ENCODE results near the gene PNPLA3. TPM values are rescaled to one million over a fixed set of nuclear protein-coding genes. Genes with fewer than 3 reads are reported as not detected.

The PNPLA3 gene
- total RNA-seq, 1 donor from 2014 or later: 18.3 TPM

- Mint-ChIP-seq H3K27me3 (ENCODE audit: unreplicated experiment) (peaks cover 10% of the 10 kb centered on the region), H3K4me3 (ENCODE audit: unreplicated experiment) (no peak overlapping the region), H3K4me1 (ENCODE audit: unreplicated experiment) (no peaks in the 10 kb centered on the region), H3K27ac (ENCODE audit: unreplicated experiment) (no peak overlapping the region), H3K36me3 (ENCODE audit: low read depth, unreplicated experiment) (peaks cover 7% of the 10 kb centered on the region), H3K9me3 (ENCODE audit: unreplicated experiment) (no peaks in the 10 kb centered on the region)
- TF ChIP-seq CTCF (IDR thresholded peaks at IDR 0.05; ENCODE audit: unreplicated experiment): no peak
- no peak for DNase-seq (ENCODE audit: low spot score)
These were observed 13.4 kb upstream of the PNPLA3 start for GRCh38 chr22:43910178-43910695.

GRCh38 chr22:43911351-43911750, 12.3 kb upstream of the PNPLA3 start:
- no peak for DNase-seq (ENCODE audit: low spot score)
- Mint-ChIP-seq H3K36me3 (ENCODE audit: low read depth, unreplicated experiment) (peaks cover 7% of the 10 kb centered on the region), H3K4me3 (ENCODE audit: unreplicated experiment) (peak overlapping the region; percentile 56), H3K27me3 (ENCODE audit: unreplicated experiment) (peaks cover 6% of the 10 kb centered on the region), H3K27ac (ENCODE audit: unreplicated experiment) (no peak overlapping the region), H3K4me1 (ENCODE audit: unreplicated experiment) (no peaks in the 10 kb centered on the region), H3K9me3 (ENCODE audit: unreplicated experiment) (no peaks in the 10 kb centered on the region)
- TF ChIP-seq CTCF (IDR thresholded peaks at IDR 0.05; ENCODE audit: unreplicated experiment): no peak

- TF ChIP-seq CTCF (IDR thresholded peaks at IDR 0.05; ENCODE audit: unreplicated experiment): no peak
- peaks cover 6% of the 10 kb centered on the region for H3K4me1 Mint-ChIP-seq (ENCODE audit: unreplicated experiment)
- no peaks in the 10 kb centered on the region for H3K36me3 Mint-ChIP-seq (ENCODE audit: low read depth, unreplicated experiment)
These were observed 6.1 kb upstream of the PNPLA3 start for GRCh38 chr22:43917521-43917920.

GRCh38 chr22:43919106-43919973, 4.3 kb upstream of the PNPLA3 start:
- TF ChIP-seq CTCF (IDR thresholded peaks at IDR 0.05; ENCODE audit: unreplicated experiment): no peak
- H3K27me3 Mint-ChIP-seq (ENCODE audit: unreplicated experiment): peaks cover 5% of the 10 kb centered on the region
- peaks cover 12% of the 10 kb centered on the region for H3K4me1 Mint-ChIP-seq (ENCODE audit: unreplicated experiment)
- no peaks in the 10 kb centered on the region for H3K36me3 Mint-ChIP-seq (ENCODE audit: low read depth, unreplicated experiment)
- H3K9me3 Mint-ChIP-seq (ENCODE audit: unreplicated experiment): no peaks in the 10 kb centered on the region
- no peak for DNase-seq (ENCODE audit: low spot score)
- no peak overlapping the region for H3K4me3 Mint-ChIP-seq (ENCODE audit: unreplicated experiment)
- H3K27ac Mint-ChIP-seq (ENCODE audit: unreplicated experiment): no peak overlapping the region

More at GRCh38 chr22:43917521-43917920, 6.1 kb upstream of the PNPLA3 start:
- no peaks in the 10 kb centered on the region for H3K27me3 Mint-ChIP-seq (ENCODE audit: unreplicated experiment)
- no peak overlapping the region for H3K27ac Mint-ChIP-seq (ENCODE audit: unreplicated experiment)
- H3K4me3 Mint-ChIP-seq (ENCODE audit: unreplicated experiment): no peak overlapping the region
- no peaks in the 10 kb centered on the region for H3K9me3 Mint-ChIP-seq (ENCODE audit: unreplicated experiment)
- no peak for DNase-seq (ENCODE audit: low spot score)

GRCh38 chr22:43921370-43921769, 2.2 kb upstream of the PNPLA3 start:
- TF ChIP-seq CTCF (IDR thresholded peaks at IDR 0.05; ENCODE audit: unreplicated experiment): no peak
- H3K4me1 Mint-ChIP-seq (ENCODE audit: unreplicated experiment): peaks cover 24% of the 10 kb centered on the region
- H3K4me3 Mint-ChIP-seq (ENCODE audit: unreplicated experiment): no peak overlapping the region
- peaks cover 5% of the 10 kb centered on the region for H3K27me3 Mint-ChIP-seq (ENCODE audit: unreplicated experiment)
- H3K27ac Mint-ChIP-seq (ENCODE audit: unreplicated experiment): no peak overlapping the region
- H3K9me3 Mint-ChIP-seq (ENCODE audit: unreplicated experiment): no peaks in the 10 kb centered on the region
- no peaks in the 10 kb centered on the region for H3K36me3 Mint-ChIP-seq (ENCODE audit: low read depth, unreplicated experiment)
- no peak for DNase-seq (ENCODE audit: low spot score)
